ENCODE measurements around the gene MAVS.

- TF ChIP-seq CTCF (IDR thresholded peaks at IDR 0.05) (no peak), TAF1 (IDR thresholded peaks at IDR 0.05; ENCODE audit: borderline replicate concordance, low read depth, low read length) (no peak), POLR2AphosphoS5 (IDR thresholded peaks at IDR 0.05; ENCODE audit: low read depth, low read length) (no peak), PBX3 (IDR thresholded peaks at IDR 0.05) (no peak), USF2 (IDR thresholded peaks at IDR 0.05; ENCODE audit: borderline replicate concordance, low read depth, low read length) (no peak), REST (IDR thresholded peaks at IDR 0.05; ENCODE audit: low read depth, low read length) (no peak), EZH2phosphoT487 (IDR thresholded peaks at IDR 0.05; ENCODE audit: borderline replicate concordance, low read depth) (no peak), YY1 (IDR thresholded peaks at IDR 0.05; ENCODE audit: low read depth) (no peak), GATA2 (CRISPR knock-in tag; IDR thresholded peaks at IDR 0.05) (no peak), EP300 (IDR thresholded peaks at IDR 0.05; ENCODE audit: borderline replicate concordance in 1 of 2, low read depth in 1 of 2, low read length in 1 of 2) (no peak), RXRA (IDR thresholded peaks at IDR 0.05; ENCODE audit: borderline replicate concordance, low read depth) (no peak), RAD21 (IDR thresholded peaks at IDR 0.05; ENCODE audit: low read length) (no peak), CHD2 (IDR thresholded peaks at IDR 0.05; ENCODE audit: low read length, partially characterized antibody) (no peak), FOXM1 (IDR thresholded peaks at IDR 0.05; ENCODE audit: low read depth) (no peak)
These were observed 55.2 kb downstream of the MAVS start for GRCh38 chr20:3901706-3902440.

All from SK-N-SH (cell line).